ENCODE results near the gene DYNLT2. TPM values are rescaled to one million over a fixed set of nuclear protein-coding genes. Genes with fewer than 3 reads are reported as not detected.

Gene DYNLT2
- total and polyA plus RNA-seq, 2 of the 13 experiments (the other 11 are each of a cell fraction or from before 2014, with no cell fraction given) = 2.1 to 4.3 TPM

GRCh38 chr6:169722362-169723199 lies 28.8 kb downstream of the DYNLT2 start (continued):
- TF ChIP-seq KIAA2018 (CRISPR knock-in tag; IDR thresholded peaks at IDR 0.05; ENCODE audit: borderline replicate concordance) (no peak), HNF4G (IDR thresholded peaks at IDR 0.05; ENCODE audit: borderline replicate concordance, low read depth, low read length) (no peak), HNF4G (CRISPR knock-in tag; IDR thresholded peaks at IDR 0.05; ENCODE audit: borderline replicate concordance, low read depth) (no peak), SOX13 (IDR thresholded peaks at IDR 0.05) (no peak), SOX13 (CRISPR knock-in tag; conservative IDR thresholded peaks at IDR 0.05 in 1 of 2, IDR thresholded peaks at IDR 0.05 in 1 of 2) (no peak), ZBTB42 (CRISPR knock-in tag; IDR thresholded peaks at IDR 0.05) (no peak), ZNF572 (CRISPR knock-in tag; IDR thresholded peaks at IDR 0.05) (no peak), TBX2 (CRISPR knock-in tag; IDR thresholded peaks at IDR 0.05; ENCODE audit: borderline replicate concordance) (no peak), MEF2D (CRISPR knock-in tag; IDR thresholded peaks at IDR 0.05) (peak; percentile 82), ZNF292 (CRISPR knock-in tag; IDR thresholded peaks at IDR 0.05; ENCODE audit: borderline replicate concordance, low read depth) (peak; percentile 53; the same call in 1 of the 2 replicates), TIGD3 (CRISPR knock-in tag; IDR thresholded peaks at IDR 0.05; ENCODE audit: borderline replicate concordance) (no peak), MAF1 (CRISPR knock-in tag; IDR thresholded peaks at IDR 0.05; ENCODE audit: borderline replicate concordance) (no peak), MAFF (IDR thresholded peaks at IDR 0.05; ENCODE audit: low read depth, low read length) (no peak), MED1 (CRISPR knock-in tag; IDR thresholded peaks at IDR 0.05) (peak; percentile 23; the same call in 1 of the 2 replicates), IRX3 (CRISPR knock-in tag; IDR thresholded peaks at IDR 0.05; ENCODE audit: borderline replicate concordance, low read depth) (no peak), MIER3 (CRISPR knock-in tag; IDR thresholded peaks at IDR 0.05; ENCODE audit: borderline replicate concordance) (no peak; the same call in 1 of the 2 replicates), ZZZ3 (CRISPR knock-in tag; IDR thresholded peaks at IDR 0.05; ENCODE audit: borderline replicate concordance) (no peak), ZNF850 (CRISPR knock-in tag; conservative IDR thresholded peaks at IDR 0.05) (no peak), ZKSCAN8 (CRISPR knock-in tag; IDR thresholded peaks at IDR 0.05; ENCODE audit: borderline replicate concordance) (no peak)

Data from HepG2 (cell line).